HEK293T (cell line): Measurements from ENCODE around the gene SEC14L6.

Experiments used
- CTCF ChIA-PET: fragments of 350-600 bp; formaldehyde crosslinking; extraction: SDS; loops from one replicate; lab custom pipeline; 2021; ENCODE audit warnings: antibody characterized with exemption, inconsistent platforms; lab: Yijun Ruan, JAX
- POLR2A ChIA-PET: fragments of 350-600 bp; formaldehyde crosslinking; extraction: SDS; loops from one replicate; lab custom pipeline; 2020; ENCODE audit warnings: antibody characterized with exemption, inconsistent platforms; lab: Yijun Ruan, JAX
- DNase-seq: peaks from one replicate; pipeline ENCODE4 v3.0.0; 2012; ENCODE audit warnings: mixed read lengths; ENCODE audit errors: extremely low spot score
- ARNT ChIP-seq: fragments of 450-650 bp; IDR thresholded peaks from 2 replicates; pipeline ENCODE4 v1.6.1; 2017; ENCODE audit warnings: mild to moderate bottlenecking
- BHLHE40 ChIP-seq: fragments of 450-650 bp; IDR thresholded peaks from 2 replicates; pipeline ENCODE4 v1.6.1; 2016; ENCODE audit warnings: mild to moderate bottlenecking, moderate library complexity, borderline replicate concordance
- CTBP1 ChIP-seq: fragments of 450-650 bp; IDR thresholded peaks from 2 replicates; pipeline ENCODE4 v1.6.1; 2016; ENCODE audit warnings: borderline replicate concordance
- ELF4 ChIP-seq: fragments of 450-650 bp; IDR thresholded peaks from 2 replicates; pipeline ENCODE4 v1.6.1; 2017; ENCODE audit warnings: antibody characterized with exemption
- FOXA1 ChIP-seq: fragments of 450-650 bp; IDR thresholded peaks from 2 replicates; pipeline ENCODE4 v1.6.1; 2016; ENCODE audit warnings: mild to moderate bottlenecking
- FOXK2 ChIP-seq: fragments of 450-650 bp; IDR thresholded peaks from 2 replicates; pipeline ENCODE4 v1.6.1; 2016; ENCODE audit warnings: mild to moderate bottlenecking
- FOXM1 ChIP-seq: fragments of 450-650 bp; IDR thresholded peaks from 2 replicates; pipeline ENCODE4 v1.6.1; 2017; ENCODE audit warnings: mild to moderate bottlenecking, borderline replicate concordance
- HDGF ChIP-seq: fragments of 450-650 bp; IDR thresholded peaks from 2 replicates; pipeline ENCODE4 v1.6.1; 2017; ENCODE audit warnings: antibody characterized with exemption, borderline replicate concordance
- L3MBTL2 ChIP-seq: fragments of 450-650 bp; conservative IDR thresholded peaks from 2 replicates; pipeline ENCODE4 v1.6.1; 2016; ENCODE audit warnings: mild to moderate bottlenecking
- LEF1 ChIP-seq: fragments of 450-650 bp; IDR thresholded peaks from 2 replicates; pipeline ENCODE4 v1.6.1; 2017; ENCODE audit warnings: mild to moderate bottlenecking, borderline replicate concordance
- NFRKB ChIP-seq: fragments of 450-650 bp; IDR thresholded peaks from 2 replicates; pipeline ENCODE4 v1.6.1; 2016; ENCODE audit warnings: mild to moderate bottlenecking, moderate library complexity
- PKNOX1 ChIP-seq: fragments of 450-650 bp; IDR thresholded peaks from 2 replicates; pipeline ENCODE4 v1.6.1; 2016
- SP1 ChIP-seq: fragments of 450-650 bp; IDR thresholded peaks from 2 replicates; pipeline ENCODE4 v1.6.1; 2017
- SUZ12 ChIP-seq: fragments of 450-650 bp; IDR thresholded peaks from 2 replicates; pipeline ENCODE4 v1.6.1; 2016; ENCODE audit warnings: mild to moderate bottlenecking
- TARDBP ChIP-seq: fragments of 450-650 bp; IDR thresholded peaks from 2 replicates; pipeline ENCODE4 v1.6.1; 2016
- ZNF384 ChIP-seq: fragments of 450-650 bp; IDR thresholded peaks from 2 replicates; pipeline ENCODE4 v1.6.1; 2016

SEC14L6 gene

GRCh38 chr22:30575859-30576258, 29.3 kb upstream of the SEC14L6 start:
- CTCF ChIA-PET: no interaction called here
- POLR2A ChIA-PET: interaction anchor here (0.9 kb wide), 1 partner anchor 10 kb away, joined by 3 read pairs; no protein-coding TSS in a partner anchor
- TF ChIP-seq CTBP1: no peak
- no peak for TF ChIP-seq ARNT
- TF ChIP-seq TARDBP: no peak
- no peak for TF ChIP-seq LEF1
- TF ChIP-seq PKNOX1: no peak
- DNase-seq: no peak

DNA sequence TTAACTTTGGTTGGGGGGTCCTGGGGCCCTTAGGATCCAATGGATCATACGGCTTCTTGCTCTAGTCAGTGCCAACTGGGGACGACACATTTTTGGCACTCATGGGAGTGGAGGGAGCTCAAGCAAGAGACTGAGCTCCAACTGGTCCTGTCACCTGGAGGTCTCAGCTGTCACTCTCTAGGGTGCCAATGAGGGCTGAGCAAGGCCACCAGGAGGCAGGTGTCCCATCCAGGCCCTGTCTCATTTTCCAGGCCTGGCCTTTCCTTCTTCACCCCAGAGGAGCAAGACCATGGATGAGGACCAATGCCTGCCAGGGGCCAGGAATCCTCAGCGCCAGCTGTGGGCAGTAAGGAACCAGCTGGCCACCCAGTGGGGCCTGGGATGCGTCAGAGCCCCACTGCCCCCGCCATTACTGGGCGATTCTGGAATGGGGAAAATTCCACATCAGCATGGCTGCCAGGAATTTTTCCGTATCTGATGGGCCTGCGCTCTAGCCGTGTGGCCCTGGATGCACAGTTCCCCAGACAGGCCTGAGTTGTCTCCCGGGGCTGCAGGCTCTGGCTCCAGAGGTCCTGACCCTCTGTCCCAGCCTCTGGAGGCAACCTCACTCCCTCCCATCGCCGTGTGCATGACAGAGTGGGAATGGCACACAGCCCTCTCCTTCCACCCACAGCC, 28.6 kb upstream of the SEC14L6 start:
- CTCF ChIA-PET: no interaction called here
- POLR2A ChIA-PET: interaction anchor here (0.9 kb wide), 1 partner anchor 9 kb away, joined by 3 read pairs; no protein-coding TSS in a partner anchor
- DNase-seq: no peak
- TF ChIP-seq HDGF (no peak), ZNF384 (no peak), TARDBP (no peak), FOXA1 (no peak), SP1 (no peak), ELF4 (no peak), L3MBTL2 (no peak), FOXM1 (no peak), LEF1 (no peak), CTBP1 (no peak), FOXK2 (no peak), SUZ12 (no peak), ARNT (no peak), PKNOX1 (no peak), BHLHE40 (no peak), NFRKB (no peak)

DNA sequence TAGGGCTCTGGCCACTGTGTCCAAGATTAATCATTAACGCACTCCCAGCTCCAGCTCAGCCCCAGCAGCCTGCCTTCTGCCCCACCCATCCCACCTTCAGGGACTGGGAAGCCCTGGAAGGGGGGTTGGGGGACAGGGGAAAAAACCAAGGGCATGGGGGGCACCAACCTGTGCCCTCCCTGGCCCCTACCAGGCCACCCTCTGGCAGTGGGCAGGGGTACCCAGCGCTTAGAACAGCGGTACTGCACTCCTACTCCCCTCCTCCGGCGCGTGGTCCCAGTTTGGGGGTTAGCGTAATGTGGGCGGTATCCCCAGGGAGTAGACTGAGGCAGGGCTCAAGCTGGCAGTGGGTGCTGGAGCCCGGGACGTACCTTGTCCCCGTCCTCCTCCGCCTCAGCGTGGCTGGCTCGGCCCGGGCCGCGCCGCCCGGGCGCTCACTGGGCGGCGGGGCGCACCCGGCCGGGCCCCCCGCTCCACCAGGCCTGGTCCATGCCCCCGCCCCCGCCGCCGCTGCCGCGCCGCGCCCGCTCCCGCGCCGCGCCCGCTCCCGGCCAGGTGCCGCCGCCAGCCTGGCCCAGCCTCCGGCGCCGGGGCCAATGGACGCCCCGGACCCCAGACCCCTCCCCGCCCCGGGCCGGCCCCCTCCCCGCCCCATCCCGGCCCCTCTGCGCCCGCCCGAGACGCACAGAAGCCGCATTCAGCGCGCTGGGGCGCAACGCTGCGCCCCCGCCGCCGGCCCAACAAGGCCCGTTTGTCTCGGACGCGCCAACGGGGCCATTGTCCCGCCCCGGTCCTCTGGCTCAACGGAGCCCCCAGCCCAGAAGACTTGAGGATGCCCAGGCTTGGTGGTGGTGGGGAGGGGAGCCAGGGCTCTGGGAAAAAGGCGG, 27.8 kb upstream of the SEC14L6 start, which contains the start of gene GAL3ST1:
Gene GAL3ST1, minus strand, starts transcription at position 571 of the 887 bp plus-strand sequence. CDS start 17,273 bp downstream, outside the sequence.
- no peak for TF ChIP-seq PKNOX1
- no peak for TF ChIP-seq ELF4
- TF ChIP-seq HDGF: no peak
- TF ChIP-seq FOXK2: no peak
- no peak for TF ChIP-seq FOXA1
- no peak for TF ChIP-seq L3MBTL2
- TF ChIP-seq CTBP1: no peak
- TF ChIP-seq BHLHE40: no peak
- TF ChIP-seq SUZ12: no peak
- TF ChIP-seq SP1: no peak
- no peak for TF ChIP-seq NFRKB
- no peak for TF ChIP-seq FOXM1
- no peak for TF ChIP-seq TARDBP
- TF ChIP-seq LEF1: no peak
- TF ChIP-seq ARNT: no peak
- TF ChIP-seq ZNF384: no peak
- POLR2A ChIA-PET: no interaction called here
- CTCF ChIA-PET: no interaction called here
- no peak for DNase-seq

DNA sequence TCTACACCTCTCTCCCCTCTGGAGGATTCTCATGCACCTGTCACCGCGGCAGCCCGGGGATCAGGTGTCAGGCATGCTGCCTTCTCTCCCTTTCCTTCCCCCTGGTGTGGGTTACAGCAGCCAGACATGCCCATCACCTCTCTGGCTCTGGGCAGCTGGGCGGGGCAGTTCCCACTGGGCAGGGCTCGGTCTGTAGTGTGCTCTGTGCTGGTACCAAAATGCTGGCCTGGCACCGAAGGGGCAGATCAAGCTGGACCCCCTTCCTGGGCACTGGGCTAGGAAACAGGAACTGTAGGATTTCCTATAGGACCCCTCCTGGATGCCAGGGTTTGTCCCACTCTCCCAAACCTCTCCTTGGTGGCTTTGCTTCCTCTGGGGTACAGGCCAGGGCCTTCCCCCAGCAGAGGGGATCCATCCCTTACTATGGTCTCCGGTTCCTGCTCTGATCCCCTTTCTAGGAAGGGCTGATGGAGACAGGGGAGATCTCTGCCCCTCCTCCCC, 27.1 kb upstream of the SEC14L6 start:
- ChIA-PET POLR2A (no interaction called here), CTCF (no interaction called here)
- TF ChIP-seq TARDBP: no peak
- no peak for TF ChIP-seq BHLHE40
- TF ChIP-seq CTBP1: no peak
- no peak for TF ChIP-seq ELF4
- TF ChIP-seq ZNF384: no peak
- TF ChIP-seq HDGF: no peak
- no peak for TF ChIP-seq ARNT
- TF ChIP-seq SUZ12: no peak
- TF ChIP-seq SP1: no peak
- no peak for DNase-seq

- TF ChIP-seq BHLHE40 (no peak), TARDBP (no peak), SP1 (no peak), LEF1 (no peak)
- ChIA-PET POLR2A (no interaction called here), CTCF (interaction anchor here (0.6 kb wide), 1 partner anchor 289 kb away, joined by 4 read pairs; no protein-coding TSS in a partner anchor)
- no peak for DNase-seq
Observed at GRCh38 chr22:30572840-30573593, 26.5 kb upstream of the SEC14L6 start.
